T-helper 1 cell treated with Interleukin-12 subunit alpha and Interleukin-12 subunit beta and Interleukin-4 antibody, amounts not matched to agents 30 μg/mL and 1 μg/mL, for 36 hours (primary cell): ENCODE results near the gene TTC27.
"Not testable (repeated sequence)": the region's sequence is repeated elsewhere in the genome, so short reads cannot be mapped to it uniquely, and the experiment has no call there.

Experiments
- H3K27ac Mint-ChIP-seq: one replicate; pipeline ENCODE4 v1.8.0; 2021; ENCODE audit warnings: mild to moderate bottlenecking, mixed read lengths
- H3K27me3 Mint-ChIP-seq: one replicate; pipeline ENCODE4 v1.8.0; 2021; ENCODE audit warnings: low read depth, mixed read lengths
- H3K36me3 Mint-ChIP-seq: one replicate; pipeline ENCODE4 v1.8.0; 2021; ENCODE audit warnings: low read depth, mixed read lengths
- H3K4me1 Mint-ChIP-seq: one replicate; pipeline ENCODE4 v1.8.0; 2021; ENCODE audit warnings: low read depth, mixed read lengths
- H3K4me3 Mint-ChIP-seq: one replicate; pipeline ENCODE4 v1.8.0; 2021; ENCODE audit warnings: mild to moderate bottlenecking, moderate library complexity, mixed read lengths
- H3K9me3 Mint-ChIP-seq: one replicate; pipeline ENCODE4 v1.8.0; 2021; ENCODE audit warnings: mixed read lengths

TTC27 gene

DNA sequence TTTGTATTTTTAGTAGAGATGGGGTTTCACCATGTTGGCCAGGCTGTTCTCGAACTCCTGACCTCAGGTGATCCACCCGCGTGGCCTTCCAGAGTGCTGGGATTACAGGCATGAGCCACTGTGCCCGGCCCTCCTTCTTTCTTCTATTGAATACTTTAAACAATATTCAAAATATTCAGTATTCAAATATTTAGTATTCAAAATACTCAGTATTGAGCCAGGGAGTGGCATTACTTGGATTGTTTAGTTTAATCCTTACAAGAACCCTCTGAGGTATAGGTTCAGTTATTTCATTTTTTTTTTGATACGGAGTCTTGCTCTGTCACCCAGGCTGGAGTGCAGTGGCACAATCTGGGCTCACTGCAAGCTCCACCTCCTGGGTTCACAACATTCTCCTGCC, 10.7 kb downstream of the TTC27 start:
- H3K36me3 Mint-ChIP-seq: peaks cover 13% of the 10 kb centered on the region
- H3K9me3 Mint-ChIP-seq, H3K4me3 Mint-ChIP-seq, H3K27me3 Mint-ChIP-seq, H3K4me1 Mint-ChIP-seq, H3K27ac Mint-ChIP-seq: not testable (repeated sequence)

- Mint-ChIP-seq H3K36me3 (peaks cover 13% of the 10 kb centered on the region), H3K27ac (no peak overlapping the region), H3K27me3 (no peaks in the 10 kb centered on the region), H3K9me3 (no peaks in the 10 kb centered on the region), H3K4me3 (no peak overlapping the region), H3K4me1 (no peaks in the 10 kb centered on the region)
Observed at GRCh38 chr2:32641180-32641579, 13.3 kb downstream of the TTC27 start.

DNA sequence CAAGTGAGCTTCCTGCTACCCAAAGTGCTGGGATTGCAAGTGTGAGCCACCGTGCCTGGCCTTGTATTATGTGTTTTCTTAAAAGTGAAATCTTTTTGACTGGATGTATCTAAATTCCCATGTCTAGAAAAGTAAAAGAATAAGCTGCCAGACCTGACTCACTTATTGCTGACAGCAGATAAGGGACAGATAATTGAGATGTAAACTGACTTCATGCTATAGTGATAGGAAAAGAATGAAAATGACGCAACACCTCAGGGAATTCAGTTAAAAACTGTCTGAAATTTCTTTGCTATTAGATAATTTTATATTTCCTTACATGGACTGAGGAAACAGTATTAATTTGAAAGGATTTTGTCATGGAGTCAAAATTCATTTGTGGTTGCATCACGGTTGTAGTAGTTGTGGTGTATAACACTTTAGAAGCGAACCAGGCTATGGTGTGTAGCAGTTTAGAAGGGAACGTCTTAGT, 19.4 kb downstream of the TTC27 start:
- H3K27me3 Mint-ChIP-seq: no peaks in the 10 kb centered on the region
- no peaks in the 10 kb centered on the region for H3K9me3 Mint-ChIP-seq
- H3K4me3 Mint-ChIP-seq: no peak overlapping the region
- no peaks in the 10 kb centered on the region for H3K4me1 Mint-ChIP-seq
- no peak overlapping the region for H3K27ac Mint-ChIP-seq
- peaks cover 22% of the 10 kb centered on the region for H3K36me3 Mint-ChIP-seq

GRCh38 chr2:32652555-32653209, 24.8 kb downstream of the TTC27 start:
- no peaks in the 10 kb centered on the region for H3K4me1 Mint-ChIP-seq

GRCh38 chr2:32656069-32656468, 28.2 kb downstream of the TTC27 start:
- Mint-ChIP-seq H3K27me3 (no peaks in the 10 kb centered on the region), H3K27ac (no peak overlapping the region), H3K9me3 (no peaks in the 10 kb centered on the region), H3K4me3 (no peak overlapping the region), H3K4me1 (no peaks in the 10 kb centered on the region), H3K36me3 (peaks cover 21% of the 10 kb centered on the region)

More at GRCh38 chr2:32652555-32653209, 24.8 kb downstream of the TTC27 start:
- no peak overlapping the region for H3K27ac Mint-ChIP-seq
- H3K9me3 Mint-ChIP-seq: no peaks in the 10 kb centered on the region
- peaks cover 18% of the 10 kb centered on the region for H3K36me3 Mint-ChIP-seq
- H3K4me3 Mint-ChIP-seq: no peak overlapping the region
- no peaks in the 10 kb centered on the region for H3K27me3 Mint-ChIP-seq

DNA sequence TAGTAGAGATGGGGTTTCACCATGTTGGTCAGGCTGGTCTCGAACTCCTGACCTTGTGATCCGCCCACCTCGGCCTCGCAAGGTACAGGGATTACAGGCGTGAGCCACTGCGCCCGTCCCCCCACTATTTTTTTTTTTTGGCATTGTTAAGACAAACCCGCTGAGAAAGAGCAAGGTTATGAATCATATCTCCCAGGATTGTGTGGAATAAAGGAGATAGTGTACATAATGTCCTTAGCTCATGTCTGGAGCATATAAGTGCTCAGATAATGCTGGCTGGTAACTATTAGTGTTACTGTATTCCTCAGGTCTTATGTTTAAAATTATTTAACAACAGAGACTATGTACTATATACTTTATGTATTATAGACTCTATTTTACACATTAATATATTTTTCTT, 36.0 kb downstream of the TTC27 start:
- no peaks in the 10 kb centered on the region for H3K9me3 Mint-ChIP-seq
- no peak overlapping the region for H3K4me3 Mint-ChIP-seq
- H3K27ac Mint-ChIP-seq: no peak overlapping the region
- H3K4me1 Mint-ChIP-seq: peaks cover 2% of the 10 kb centered on the region
- no peaks in the 10 kb centered on the region for H3K27me3 Mint-ChIP-seq
- peaks cover 20% of the 10 kb centered on the region for H3K36me3 Mint-ChIP-seq

DNA sequence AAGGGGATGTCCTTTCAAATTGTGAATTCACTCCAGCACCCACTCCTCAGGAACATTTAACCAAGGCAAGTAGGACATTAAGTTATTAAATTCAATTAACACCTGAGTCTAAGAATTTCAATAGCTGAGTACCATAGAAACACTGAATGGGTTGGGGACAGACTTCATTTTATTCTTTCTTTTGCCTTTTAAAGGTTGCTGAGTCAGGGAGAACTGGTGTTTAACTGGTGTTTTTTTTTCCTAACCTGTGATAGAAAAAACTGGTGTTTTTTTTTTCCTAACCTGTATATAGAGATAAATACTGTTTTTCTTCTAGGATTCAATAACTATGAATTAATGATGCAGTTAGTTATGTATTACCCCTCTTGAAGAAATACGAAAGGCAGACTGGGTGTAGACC, 38.9 kb downstream of the TTC27 start:
- H3K9me3 Mint-ChIP-seq: no peaks in the 10 kb centered on the region
- H3K4me3 Mint-ChIP-seq: no peak overlapping the region
- peaks cover 14% of the 10 kb centered on the region for H3K36me3 Mint-ChIP-seq
- H3K27ac Mint-ChIP-seq: no peak overlapping the region
- H3K27me3 Mint-ChIP-seq: no peaks in the 10 kb centered on the region
- no peaks in the 10 kb centered on the region for H3K4me1 Mint-ChIP-seq

- no peaks in the 10 kb centered on the region for H3K27me3 Mint-ChIP-seq
- H3K4me1 Mint-ChIP-seq: no peaks in the 10 kb centered on the region
- no peak overlapping the region for H3K27ac Mint-ChIP-seq
- H3K4me3 Mint-ChIP-seq: no peak overlapping the region
- peaks cover 18% of the 10 kb centered on the region for H3K36me3 Mint-ChIP-seq
- no peaks in the 10 kb centered on the region for H3K9me3 Mint-ChIP-seq
Observed at GRCh38 chr2:32668254-32668653, 40.4 kb downstream of the TTC27 start.

GRCh38 chr2:32671885-32672533, 44.2 kb downstream of the TTC27 start:
- Mint-ChIP-seq H3K9me3 (no peaks in the 10 kb centered on the region), H3K27me3 (no peaks in the 10 kb centered on the region), H3K4me3 (no peak overlapping the region), H3K36me3 (peaks cover 13% of the 10 kb centered on the region), H3K27ac (no peak overlapping the region), H3K4me1 (no peaks in the 10 kb centered on the region)

DNA sequence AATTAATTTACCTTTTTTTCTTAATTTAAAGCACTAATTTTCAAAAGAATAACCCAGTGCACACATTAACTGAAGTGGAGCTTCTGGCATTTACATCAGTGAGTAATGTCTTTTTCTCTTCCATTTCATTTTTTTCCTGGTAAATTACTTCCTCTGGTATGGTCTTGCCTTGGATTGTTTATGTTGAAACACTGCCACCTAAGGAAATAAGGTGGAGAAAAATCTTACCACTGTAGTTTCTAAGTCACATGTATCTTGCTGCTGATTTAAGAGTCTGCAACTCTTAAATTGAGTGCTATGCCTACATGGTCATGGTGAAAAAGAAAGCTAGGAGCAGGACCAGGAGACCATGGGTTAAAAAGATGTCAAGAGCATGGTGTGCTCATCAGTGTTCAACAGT, 51.0 kb downstream of the TTC27 start:
- Mint-ChIP-seq H3K4me1 (no peaks in the 10 kb centered on the region), H3K27ac (no peak overlapping the region), H3K4me3 (no peak overlapping the region), H3K36me3 (peaks cover 12% of the 10 kb centered on the region), H3K27me3 (no peaks in the 10 kb centered on the region), H3K9me3 (no peaks in the 10 kb centered on the region)

GRCh38 chr2:32680942-32681341, 53.1 kb downstream of the TTC27 start:
- Mint-ChIP-seq H3K4me3 (no peak overlapping the region), H3K4me1 (no peaks in the 10 kb centered on the region), H3K36me3 (peaks cover 13% of the 10 kb centered on the region), H3K9me3 (no peaks in the 10 kb centered on the region), H3K27me3 (no peaks in the 10 kb centered on the region), H3K27ac (no peak overlapping the region)

- Mint-ChIP-seq H3K4me3 (no peak overlapping the region), H3K9me3 (no peaks in the 10 kb centered on the region), H3K27me3 (no peaks in the 10 kb centered on the region), H3K27ac (no peak overlapping the region), H3K4me1 (no peaks in the 10 kb centered on the region), H3K36me3 (peaks cover 13% of the 10 kb centered on the region)
Observed at GRCh38 chr2:32683520-32684086, 55.8 kb downstream of the TTC27 start.

DNA sequence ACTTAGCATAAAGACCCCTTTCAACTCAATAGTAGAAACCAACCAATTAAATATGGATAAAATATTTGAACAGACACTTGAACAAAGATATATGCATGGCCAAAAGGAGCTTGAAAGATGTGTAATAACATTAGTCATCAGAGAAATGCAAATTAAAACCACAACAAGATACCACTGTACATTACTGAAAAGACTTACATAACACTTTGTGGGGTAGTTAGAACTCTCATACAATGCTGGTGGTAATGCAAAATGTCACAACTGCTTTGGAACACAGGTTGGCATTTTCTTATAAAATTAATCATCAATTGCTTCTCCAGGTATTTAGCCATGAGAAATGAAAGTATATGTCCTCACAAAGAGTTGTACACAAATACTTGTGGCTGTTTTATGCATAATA, 60.7 kb downstream of the TTC27 start:
- H3K9me3 Mint-ChIP-seq: no peaks in the 10 kb centered on the region
- no peak overlapping the region for H3K4me3 Mint-ChIP-seq
- no peak overlapping the region for H3K27ac Mint-ChIP-seq
- H3K36me3 Mint-ChIP-seq: peaks cover 2% of the 10 kb centered on the region
- H3K27me3 Mint-ChIP-seq: no peaks in the 10 kb centered on the region
- no peaks in the 10 kb centered on the region for H3K4me1 Mint-ChIP-seq

GRCh38 chr2:32691678-32692077, 63.8 kb downstream of the TTC27 start:
- H3K36me3 Mint-ChIP-seq: no peaks in the 10 kb centered on the region
- no peaks in the 10 kb centered on the region for H3K4me1 Mint-ChIP-seq
- H3K27ac Mint-ChIP-seq: no peak overlapping the region
- H3K4me3 Mint-ChIP-seq: no peak overlapping the region
- no peaks in the 10 kb centered on the region for H3K9me3 Mint-ChIP-seq
- H3K27me3 Mint-ChIP-seq: no peaks in the 10 kb centered on the region

GRCh38 chr2:32696439-32696838, 68.6 kb downstream of the TTC27 start:
- no peaks in the 10 kb centered on the region for H3K27me3 Mint-ChIP-seq
- H3K27ac Mint-ChIP-seq: no peak overlapping the region

More at GRCh38 chr2:32696439-32696838, 68.6 kb downstream of the TTC27 start:
- Mint-ChIP-seq H3K36me3 (no peaks in the 10 kb centered on the region), H3K9me3 (no peaks in the 10 kb centered on the region), H3K4me3 (no peak overlapping the region), H3K4me1 (peaks cover 5% of the 10 kb centered on the region)
